Measurements from ENCODE around the gene BOLL. TPM values are rescaled to one million over a fixed set of nuclear protein-coding genes. Genes with fewer than 3 reads are reported as not detected.

BOLL gene
- total RNA-seq, 1 experiment from 2014 or later, result not detected

- Histone ChIP-seq H3K9ac (ENCODE audit: extremely low read depth, insufficient read length, low read length) (no peak overlapping the region), H3K18ac (ENCODE audit: insufficient read length, low read depth, low read length) (no peak overlapping the region), H2AFZ (ENCODE audit: low read length) (no peak overlapping the region), H2BK5ac (ENCODE audit: insufficient read length, low read length) (no peak overlapping the region), H3K4ac (ENCODE audit: low read depth, low read length) (no peak overlapping the region), H3K79me2 (ENCODE audit: insufficient read depth, low read length) (no peaks in the 10 kb centered on the region), H2BK120ac (ENCODE audit: low read depth, low read length, poor library complexity, severe bottlenecking) (no peak overlapping the region), H4K20me1 (ENCODE audit: control insufficient read depth, insufficient read depth, insufficient read length) (no peaks in the 10 kb centered on the region), H4K91ac (ENCODE audit: insufficient read length, low read depth, low read length) (no peak overlapping the region), H3K23ac (ENCODE audit: insufficient read length, low read depth, low read length) (no peak overlapping the region), H3K27me3 (ENCODE audit: insufficient read depth, low read length) (no peaks in the 10 kb centered on the region), H3K27ac (ENCODE audit: insufficient read length, low read depth, low read length) (no peak overlapping the region), H3K14ac (ENCODE audit: insufficient read depth, low read length) (no peak overlapping the region), H2AK5ac (ENCODE audit: insufficient read length, low read length) (no peak overlapping the region), H3K79me1 (ENCODE audit: insufficient read depth, low read depth, low read length, poor library complexity, severe bottlenecking) (no peaks in the 10 kb centered on the region), H3K9me3 (ENCODE audit: control insufficient read depth, low read depth, low read length) (no peaks in the 10 kb centered on the region), H2BK12ac (ENCODE audit: insufficient read length, low read depth, low read length) (no peak overlapping the region), H3K4me2 (ENCODE audit: insufficient read depth, insufficient read length, low read length) (no peak overlapping the region), H4K8ac (replicated peaks; ENCODE audit: insufficient read length, low read depth, low read length) (no peak overlapping the region), H4K5ac (ENCODE audit: insufficient read length, low read depth, low read length) (no peak overlapping the region), H3K56ac (ENCODE audit: insufficient read length, low read depth, low read length) (no peak overlapping the region), H3K4me1 (ENCODE audit: insufficient read depth, low read length) (no peaks in the 10 kb centered on the region), H2BK15ac (ENCODE audit: low read depth, low read length) (no peak overlapping the region), H3T11ph (ENCODE audit: low read length) (no peak overlapping the region), H3K23me2 (ENCODE audit: insufficient read length, low read depth, low read length, poor library complexity, severe bottlenecking) (no peaks in the 10 kb centered on the region), H2BK20ac (ENCODE audit: low read depth, low read length, poor library complexity, severe bottlenecking) (no peak overlapping the region)
- peak; percentile 81 for TF ChIP-seq CTCF (conservative IDR thresholded peaks at IDR 0.05)
- Mint-ChIP-seq H3K36me3 (ENCODE audit: insufficient read depth in 1 of 3, low read depth in 3 of 3) (no peaks in the 10 kb centered on the region), H3K27me3 (ENCODE audit: low read depth) (peaks cover 8% of the 10 kb centered on the region), H3K9me3 (no peaks in the 10 kb centered on the region), H3K4me1 (no peaks in the 10 kb centered on the region), H3K4me3 (no peak overlapping the region), H3K27ac (no peak overlapping the region)
- no CpG with 5 or more reads among the region's 3 CpGs for WGBS (ENCODE audit: extremely low coverage, insufficient read length, low lambda C conversion rate)
- DNase-seq, result peak; percentile 28
Measured at GRCh38 chr2:197813093-197813787, 28.1 kb upstream of the BOLL start.

All from H9 (cell line).